Subcutaneous adipose tissue (tissue), 4 donors: ENCODE measurements around the gene DGUOK. TPM values are rescaled to one million over a fixed set of nuclear protein-coding genes. Genes with fewer than 3 reads are reported as not detected.

ENCODE experiments used
- CTCF ChIP-seq: fragments of 450-650 bp; IDR thresholded peaks from one replicate; pipeline ENCODE4 v1.5.1; 2016; ENCODE audit warnings: low read depth, mild to moderate bottlenecking, control low read depth, antibody characterized with exemption, moderate library complexity
- total RNA-seq, 4 donors: library from RNA; depleted of rRNA; stranded (reverse); fragments of >200 nt; gene quantifications; one replicate each; pipeline ENCODE4 v1.1.0, GENCODE V29; 2016

DGUOK gene
- total RNA-seq, 4 donors from 2014 or later, result 34.8 to 54.0 (median 45.8) TPM

GRCh38 chr2:73896362-73897239 is 30.1 kb upstream of the DGUOK start:
- no peak for TF ChIP-seq CTCF

GRCh38 chr2:73897240-73897583 is 29.5 kb upstream of the DGUOK start:
- no peak for TF ChIP-seq CTCF

- TF ChIP-seq CTCF, result no peak
Measured at GRCh38 chr2:73897934-73898333, 28.7 kb upstream of the DGUOK start.

- TF ChIP-seq CTCF, result no peak
Measured at GRCh38 chr2:73899801-73900336, 26.8 kb upstream of the DGUOK start.

GRCh38 chr2:73901143-73901542 is 25.5 kb upstream of the DGUOK start:
- TF ChIP-seq CTCF, result no peak

- no peak for TF ChIP-seq CTCF
Measured at GRCh38 chr2:73902284-73902683, 24.4 kb upstream of the DGUOK start.

GRCh38 chr2:73903313-73903712 is 23.4 kb upstream of the DGUOK start:
- TF ChIP-seq CTCF, result no peak
